Subcutaneous adipose tissue (tissue), 4 donors: ENCODE results near the gene CNDP2. TPM values are rescaled to one million over a fixed set of nuclear protein-coding genes. Genes with fewer than 3 reads are reported as not detected.

Source experiments
- CTCF ChIP-seq: fragments of 450-650 bp; IDR thresholded peaks from one replicate; pipeline ENCODE4 v1.5.1; 2016; ENCODE audit warnings: low read depth, mild to moderate bottlenecking, control low read depth, antibody characterized with exemption, moderate library complexity
- total RNA-seq, 4 donors: library from RNA; depleted of rRNA; stranded (reverse); fragments of >200 nt; gene quantifications; one replicate each; pipeline ENCODE4 v1.1.0, GENCODE V29; 2016

The CNDP2 gene
- total RNA-seq, 4 donors from 2014 or later, result 83.8 to 160 (median 106) TPM

- no peak for TF ChIP-seq CTCF
These were observed 42.4 kb upstream of the CNDP2 start for GRCh38 chr18:74453642-74454198.

GRCh38 chr18:74454279-74454751, 41.8 kb upstream of the CNDP2 start:
- no peak for TF ChIP-seq CTCF

- no peak for TF ChIP-seq CTCF
These were observed 40.8 kb upstream of the CNDP2 start for GRCh38 chr18:74455386-74455785.

- no peak for TF ChIP-seq CTCF
These were observed 40.2 kb upstream of the CNDP2 start for GRCh38 chr18:74456017-74456348.

- no peak for TF ChIP-seq CTCF
These were observed 39.7 kb upstream of the CNDP2 start for GRCh38 chr18:74456349-74457042.

GRCh38 chr18:74457043-74457724, 39.0 kb upstream of the CNDP2 start, which contains the start of gene DIPK1C:
TSS of gene DIPK1C (minus strand) at chr18:74457308. CDS start at chr18:74457259, 49 bp downstream.
- TF ChIP-seq CTCF, result no peak

GRCh38 chr18:74457725-74458421, 38.3 kb upstream of the CNDP2 start:
- TF ChIP-seq CTCF, result no peak
